ENCODE measurements around the gene SERINC1. TPM values are rescaled to one million over a fixed set of nuclear protein-coding genes. Genes with fewer than 3 reads are reported as not detected.
A peak's percentile ranks its signal among the peaks of the same experiment; 100 is the strongest.
"Not testable (repeated sequence)": the region's sequence is repeated elsewhere in the genome, so short reads cannot be mapped to it uniquely, and the experiment has no call there.

Gene SERINC1
- total RNA-seq = 10 to 100 TPM; 61.7 to 62.9 TPM
- 130 TPM for polyA plus RNA-seq

GRCh38 chr6:122471107-122472021, at the start of gene SERINC1:
Gene SERINC1 (minus strand): TSS chr6:122471807. CDS start chr6:122471737, 70 bp downstream.
- H3K4me1 Mint-ChIP-seq = peaks cover 49 to 51% (median 50%) of the 10 kb centered on the region in 3 donors
- H3K27me3 Mint-ChIP-seq = peaks cover 0 to 2% of the 10 kb centered on the region in 2 donors
- POLR2A ChIA-PET = interaction anchor here (0.6 to 2.1 kb wide), 7 partner anchors 8 to 74 kb away, joined by 3 to 11 read pairs (median 4); partner anchors contain the start of gene HSF2
- Histone ChIP-seq H3K4me1 (ENCODE audit: insufficient read depth, low read length) (peaks cover 38% of the 10 kb centered on the region), H3K4me3 (ENCODE audit: low read length) (peak within 1 kb of the TSS; percentile 90), H3K9me3 (ENCODE audit: low read length) (no peaks in the 10 kb centered on the region), H3K27me3 (ENCODE audit: insufficient read depth, low read length, poor library complexity, severe bottlenecking) (no peaks in the 10 kb centered on the region), H3K27ac (ENCODE audit: low read depth, low read length) (peak within 1 kb of the TSS; percentile 99), H3K36me3 (ENCODE audit: insufficient read depth, low read length) (no peaks in the 10 kb centered on the region)
- H3K4me3 Mint-ChIP-seq = peak within 1 kb of the TSS; percentile 92 to 100 (median 100)
- DNase-seq = peak; percentile 85 to 97 (median 91)
- H3K27ac Mint-ChIP-seq = peak within 1 kb of the TSS; percentile 98 to 100 (median 100)
- H3K36me3 Mint-ChIP-seq = peaks cover 0 to 29% (median 11%) of the 10 kb centered on the region in 3 donors
- CTCF ChIA-PET = interaction anchor here (0.8 to 1.5 kb wide), 5 partner anchors 11 to 90 kb away, joined by 3 to 5 read pairs (median 3); no protein-coding TSS in a partner anchor
- H3K9me3 Mint-ChIP-seq = no peaks in the 10 kb centered on the region

- H3K4me3 Mint-ChIP-seq = no peak overlapping the region
- ChIA-PET POLR2A (no interaction called here), CTCF (no interaction called here)
- Histone ChIP-seq H3K4me3 (ENCODE audit: low read length) (no peak overlapping the region), H3K9me3 (ENCODE audit: low read length) (no peaks in the 10 kb centered on the region), H3K4me1 (ENCODE audit: insufficient read depth, low read length) (no peaks in the 10 kb centered on the region), H3K27me3 (ENCODE audit: insufficient read depth, low read length, poor library complexity, severe bottlenecking) (no peaks in the 10 kb centered on the region), H3K36me3 (ENCODE audit: insufficient read depth, low read length) (no peaks in the 10 kb centered on the region), H3K27ac (ENCODE audit: low read depth, low read length) (no peak overlapping the region)
- H3K36me3 Mint-ChIP-seq = peaks cover 0 to 12% (median 0%) of the 10 kb centered on the region in 3 donors
- no peak for DNase-seq
- no peak overlapping the region for H3K27ac Mint-ChIP-seq
- no peaks in the 10 kb centered on the region for H3K4me1 Mint-ChIP-seq
- peaks cover 2 to 19% of the 10 kb centered on the region in 2 donors for H3K27me3 Mint-ChIP-seq
- H3K9me3 Mint-ChIP-seq = peaks cover 4 to 15% (median 7%) of the 10 kb centered on the region in 5 donors
Measured at GRCh38 chr6:122511193-122511924, 39.8 kb upstream of the SERINC1 start.

- H3K27ac Mint-ChIP-seq; DNase-seq; H3K36me3 ChIP-seq (ENCODE audit: insufficient read depth, low read length); H3K4me3 ChIP-seq (ENCODE audit: low read length); CTCF ChIA-PET; H3K27me3 ChIP-seq (ENCODE audit: insufficient read depth, low read length, poor library complexity, severe bottlenecking); H3K27ac ChIP-seq (ENCODE audit: low read depth, low read length); H3K4me1 Mint-ChIP-seq; H3K9me3 ChIP-seq (ENCODE audit: low read length); H3K4me1 ChIP-seq (ENCODE audit: insufficient read depth, low read length); POLR2A ChIA-PET; H3K4me3 Mint-ChIP-seq; H3K27me3 Mint-ChIP-seq: not testable (repeated sequence)
- peaks cover 39 to 65% (median 52%) of the 10 kb centered on the region in 5 donors for H3K9me3 Mint-ChIP-seq
- H3K36me3 Mint-ChIP-seq = peaks cover 1 to 27% (median 7%) of the 10 kb centered on the region in 3 donors
Measured at GRCh38 chr6:122505170-122505569, 33.6 kb upstream of the SERINC1 start.

GRCh38 chr6:122501475-122501874, 29.9 kb upstream of the SERINC1 start:
- ChIA-PET CTCF (no interaction called here), POLR2A (no interaction called here)
- H3K4me1 Mint-ChIP-seq = no peaks in the 10 kb centered on the region
- DNase-seq = no peak
- H3K9me3 Mint-ChIP-seq = peaks cover 57 to 77% (median 70%) of the 10 kb centered on the region in 5 donors
- peaks cover 14% of the 10 kb centered on the region for H3K9me3 ChIP-seq (ENCODE audit: low read length)
- no peak overlapping the region for H3K27ac Mint-ChIP-seq
- H3K36me3 ChIP-seq (ENCODE audit: insufficient read depth, low read length) = no peaks in the 10 kb centered on the region
- peaks cover 3% of the 10 kb centered on the region for H3K27me3 ChIP-seq (ENCODE audit: insufficient read depth, low read length, poor library complexity, severe bottlenecking)
- peaks cover 14 to 22% of the 10 kb centered on the region in 2 donors for H3K27me3 Mint-ChIP-seq
- H3K4me3 Mint-ChIP-seq = no peak overlapping the region
- peaks cover 1 to 21% (median 7%) of the 10 kb centered on the region in 3 donors for H3K36me3 Mint-ChIP-seq
- H3K4me3 ChIP-seq (ENCODE audit: low read length) = no peak overlapping the region
- H3K4me1 ChIP-seq (ENCODE audit: insufficient read depth, low read length) = no peaks in the 10 kb centered on the region
- H3K27ac ChIP-seq (ENCODE audit: low read depth, low read length) = no peak overlapping the region

GRCh38 chr6:122495612-122496011, 24.0 kb upstream of the SERINC1 start:
- Histone ChIP-seq H3K36me3 (ENCODE audit: insufficient read depth, low read length) (no peaks in the 10 kb centered on the region), H3K27ac (ENCODE audit: low read depth, low read length) (no peak overlapping the region), H3K4me3 (ENCODE audit: low read length) (no peak overlapping the region), H3K27me3 (ENCODE audit: insufficient read depth, low read length, poor library complexity, severe bottlenecking) (peaks cover 3% of the 10 kb centered on the region), H3K4me1 (ENCODE audit: insufficient read depth, low read length) (no peaks in the 10 kb centered on the region), H3K9me3 (ENCODE audit: low read length) (peaks cover 14% of the 10 kb centered on the region)
- DNase-seq = no peak
- Mint-ChIP-seq H3K4me1 (peaks cover 4 to 6% (median 4%) of the 10 kb centered on the region in 3 donors), H3K9me3 (peaks cover 18 to 38% (median 35%) of the 10 kb centered on the region in 5 donors), H3K4me3 (no peak overlapping the region), H3K36me3 (peaks cover 0 to 8% (median 1%) of the 10 kb centered on the region in 3 donors), H3K27me3 (peaks cover 14 to 34% of the 10 kb centered on the region in 2 donors), H3K27ac (no peak overlapping the region)
- CTCF ChIA-PET = interaction anchor here (3.0 kb wide), 1 partner anchor 35 kb away, joined by 9 read pairs; no protein-coding TSS in a partner anchor
- POLR2A ChIA-PET = no interaction called here

- CTCF ChIA-PET = interaction anchor here (3.0 kb wide), 1 partner anchor 36 kb away, joined by 9 read pairs; no protein-coding TSS in a partner anchor
Measured at GRCh38 chr6:122494665-122495272, 23.2 kb upstream of the SERINC1 start.

GRCh38 chr6:122491919-122492555, 20.4 kb upstream of the SERINC1 start:
- Histone ChIP-seq H3K4me3 (ENCODE audit: low read length) (no peak overlapping the region), H3K27me3 (ENCODE audit: insufficient read depth, low read length, poor library complexity, severe bottlenecking) (no peaks in the 10 kb centered on the region), H3K9me3 (ENCODE audit: low read length) (peaks cover 8% of the 10 kb centered on the region), H3K27ac (ENCODE audit: low read depth, low read length) (no peak overlapping the region), H3K4me1 (ENCODE audit: insufficient read depth, low read length) (no peaks in the 10 kb centered on the region), H3K36me3 (ENCODE audit: insufficient read depth, low read length) (no peaks in the 10 kb centered on the region)
- Mint-ChIP-seq H3K9me3 (peaks cover 8 to 12% (median 11%) of the 10 kb centered on the region in 5 donors), H3K4me3 (peak overlapping the region in 1 of 7 donors; percentile 3), H3K27me3 (peaks cover 4 to 14% of the 10 kb centered on the region in 2 donors), H3K27ac (no peak overlapping the region), H3K36me3 (no peaks in the 10 kb centered on the region), H3K4me1 (peaks cover 4 to 6% (median 4%) of the 10 kb centered on the region in 3 donors)
- CTCF ChIA-PET = interaction anchor here (0.8 to 6.5 kb wide), 9 partner anchors 12 to 168 kb away, joined by 3 to 70 read pairs (median 3); no protein-coding TSS in a partner anchor
- DNase-seq = peak; percentile 46 to 73 (median 54)
- POLR2A ChIA-PET = no interaction called here

More at GRCh38 chr6:122494665-122495272, 23.2 kb upstream of the SERINC1 start:
- H3K4me1 Mint-ChIP-seq = peaks cover 4 to 6% (median 4%) of the 10 kb centered on the region in 3 donors
- DNase-seq = no peak
- peaks cover 14% of the 10 kb centered on the region for H3K9me3 ChIP-seq (ENCODE audit: low read length)
- no peak overlapping the region for H3K27ac ChIP-seq (ENCODE audit: low read depth, low read length)
- no peak overlapping the region for H3K4me3 Mint-ChIP-seq
- H3K4me3 ChIP-seq (ENCODE audit: low read length) = no peak overlapping the region
- peaks cover 13 to 34% of the 10 kb centered on the region in 2 donors for H3K27me3 Mint-ChIP-seq
- H3K9me3 Mint-ChIP-seq = peaks cover 16 to 34% (median 30%) of the 10 kb centered on the region in 5 donors
- H3K36me3 ChIP-seq (ENCODE audit: insufficient read depth, low read length) = no peaks in the 10 kb centered on the region
- H3K4me1 ChIP-seq (ENCODE audit: insufficient read depth, low read length) = no peaks in the 10 kb centered on the region
- H3K36me3 Mint-ChIP-seq = peaks cover 0 to 6% (median 0%) of the 10 kb centered on the region in 3 donors
- peaks cover 3% of the 10 kb centered on the region for H3K27me3 ChIP-seq (ENCODE audit: insufficient read depth, low read length, poor library complexity, severe bottlenecking)
- H3K27ac Mint-ChIP-seq = no peak overlapping the region
- POLR2A ChIA-PET = no interaction called here
